Measurements from ENCODE around the gene CDC20.

The CDC20 gene

GRCh38 chr1:43372172-43372571, 13.4 kb downstream of the CDC20 start:
- Histone ChIP-seq H3K27me3 (ENCODE audit: low read depth, low read length) (no peaks in the 10 kb centered on the region), H3K4me3 (ENCODE audit: low read depth in 1 of 2, low read length in 2 of 2) (no peak overlapping the region), H3K4me1 (ENCODE audit: control insufficient read depth in 1 of 2, insufficient read depth in 2 of 2, low read length in 2 of 2) (peaks cover 7 to 9% of the 10 kb centered on the region in 2 donors), H3K36me3 (ENCODE audit: control insufficient read depth in 1 of 2, insufficient read depth in 2 of 2, low read length in 2 of 2) (peaks cover 0 to 7% of the 10 kb centered on the region in 2 donors), H3K9me3 (ENCODE audit: control insufficient read depth in 1 of 2, low read length in 2 of 2) (no peaks in the 10 kb centered on the region), H3K27ac (ENCODE audit: low read length) (no peak overlapping the region)

- Histone ChIP-seq H3K27ac (ENCODE audit: low read length) (peak overlapping the region; percentile 13), H3K4me3 (ENCODE audit: low read depth in 1 of 2, low read length in 2 of 2) (no peak overlapping the region), H3K36me3 (ENCODE audit: control insufficient read depth in 1 of 2, insufficient read depth in 2 of 2, low read length in 2 of 2) (peaks cover 0 to 7% of the 10 kb centered on the region in 2 donors), H3K27me3 (ENCODE audit: low read depth, low read length) (no peaks in the 10 kb centered on the region), H3K9me3 (ENCODE audit: control insufficient read depth in 1 of 2, low read length in 2 of 2) (no peaks in the 10 kb centered on the region), H3K4me1 (ENCODE audit: control insufficient read depth in 1 of 2, insufficient read depth in 2 of 2, low read length in 2 of 2) (peaks cover 6% of the 10 kb centered on the region in 2 donors)
Measured at GRCh38 chr1:43373066-43373940, 14.5 kb downstream of the CDC20 start.

GRCh38 chr1:43376723-43377235, 18.0 kb downstream of the CDC20 start:
- peaks cover 0 to 10% of the 10 kb centered on the region in 2 donors for H3K36me3 ChIP-seq (ENCODE audit: control insufficient read depth in 1 of 2, insufficient read depth in 2 of 2, low read length in 2 of 2)
- H3K9me3 ChIP-seq (ENCODE audit: control insufficient read depth in 1 of 2, low read length in 2 of 2), result no peaks in the 10 kb centered on the region
- peaks cover under 1 to 3% of the 10 kb centered on the region in 2 donors for H3K4me1 ChIP-seq (ENCODE audit: control insufficient read depth in 1 of 2, insufficient read depth in 2 of 2, low read length in 2 of 2)
- H3K4me3 ChIP-seq (ENCODE audit: low read depth in 1 of 2, low read length in 2 of 2), result no peak overlapping the region
- H3K27ac ChIP-seq (ENCODE audit: low read length), result no peak overlapping the region
- no peaks in the 10 kb centered on the region for H3K27me3 ChIP-seq (ENCODE audit: low read depth, low read length)

- Histone ChIP-seq H3K36me3 (ENCODE audit: control insufficient read depth in 1 of 2, insufficient read depth in 2 of 2, low read length in 2 of 2) (peaks cover 4 to 13% of the 10 kb centered on the region in 2 donors), H3K27ac (ENCODE audit: low read length) (no peak overlapping the region), H3K9me3 (ENCODE audit: control insufficient read depth in 1 of 2, low read length in 2 of 2) (no peaks in the 10 kb centered on the region), H3K4me3 (ENCODE audit: low read depth in 1 of 2, low read length in 2 of 2) (no peak overlapping the region), H3K4me1 (ENCODE audit: control insufficient read depth in 1 of 2, insufficient read depth in 2 of 2, low read length in 2 of 2) (peaks cover 7 to 11% of the 10 kb centered on the region in 2 donors), H3K27me3 (ENCODE audit: low read depth, low read length) (no peaks in the 10 kb centered on the region)
Measured at GRCh38 chr1:43377831-43378230, 19.1 kb downstream of the CDC20 start.

GRCh38 chr1:43379476-43379875, 20.7 kb downstream of the CDC20 start:
- H3K36me3 ChIP-seq (ENCODE audit: control insufficient read depth in 1 of 2, insufficient read depth in 2 of 2, low read length in 2 of 2), result peaks cover 21 to 27% of the 10 kb centered on the region in 2 donors
- H3K27me3 ChIP-seq (ENCODE audit: low read depth, low read length), result no peaks in the 10 kb centered on the region
- H3K27ac ChIP-seq (ENCODE audit: low read length), result no peak overlapping the region
- H3K9me3 ChIP-seq (ENCODE audit: control insufficient read depth in 1 of 2, low read length in 2 of 2), result no peaks in the 10 kb centered on the region
- H3K4me1 ChIP-seq (ENCODE audit: control insufficient read depth in 1 of 2, insufficient read depth in 2 of 2, low read length in 2 of 2), result peaks cover 7 to 13% of the 10 kb centered on the region in 2 donors
- H3K4me3 ChIP-seq (ENCODE audit: low read depth in 1 of 2, low read length in 2 of 2), result no peak overlapping the region

- Histone ChIP-seq H3K27me3 (ENCODE audit: low read depth, low read length) (no peaks in the 10 kb centered on the region), H3K9me3 (ENCODE audit: control insufficient read depth in 1 of 2, low read length in 2 of 2) (no peaks in the 10 kb centered on the region), H3K4me1 (ENCODE audit: control insufficient read depth in 1 of 2, insufficient read depth in 2 of 2, low read length in 2 of 2) (peaks cover 7 to 13% of the 10 kb centered on the region in 2 donors), H3K4me3 (ENCODE audit: low read depth in 1 of 2, low read length in 2 of 2) (no peak overlapping the region), H3K27ac (ENCODE audit: low read length) (no peak overlapping the region), H3K36me3 (ENCODE audit: control insufficient read depth in 1 of 2, insufficient read depth in 2 of 2, low read length in 2 of 2) (peaks cover 42 to 48% of the 10 kb centered on the region in 2 donors)
Measured at GRCh38 chr1:43381612-43382011, 22.8 kb downstream of the CDC20 start.

- peak overlapping the region; percentile 18 for H3K27ac ChIP-seq (ENCODE audit: low read length)
- H3K9me3 ChIP-seq (ENCODE audit: control insufficient read depth in 1 of 2, low read length in 2 of 2), result no peaks in the 10 kb centered on the region
- no peaks in the 10 kb centered on the region for H3K27me3 ChIP-seq (ENCODE audit: low read depth, low read length)
- peaks cover 48 to 54% of the 10 kb centered on the region in 2 donors for H3K36me3 ChIP-seq (ENCODE audit: control insufficient read depth in 1 of 2, insufficient read depth in 2 of 2, low read length in 2 of 2)
- peaks cover 7 to 13% of the 10 kb centered on the region in 2 donors for H3K4me1 ChIP-seq (ENCODE audit: control insufficient read depth in 1 of 2, insufficient read depth in 2 of 2, low read length in 2 of 2)
- no peak overlapping the region for H3K4me3 ChIP-seq (ENCODE audit: low read depth in 1 of 2, low read length in 2 of 2)
Measured at GRCh38 chr1:43382027-43382779, 23.4 kb downstream of the CDC20 start.

GRCh38 chr1:43383449-43383848, 24.7 kb downstream of the CDC20 start:
- Histone ChIP-seq H3K4me1 (ENCODE audit: control insufficient read depth in 1 of 2, insufficient read depth in 2 of 2, low read length in 2 of 2) (peaks cover 11 to 22% of the 10 kb centered on the region in 2 donors), H3K4me3 (ENCODE audit: low read depth in 1 of 2, low read length in 2 of 2) (no peak overlapping the region), H3K27me3 (ENCODE audit: low read depth, low read length) (no peaks in the 10 kb centered on the region), H3K36me3 (ENCODE audit: control insufficient read depth in 1 of 2, insufficient read depth in 2 of 2, low read length in 2 of 2) (peaks cover 52 to 56% of the 10 kb centered on the region in 2 donors), H3K9me3 (ENCODE audit: control insufficient read depth in 1 of 2, low read length in 2 of 2) (no peaks in the 10 kb centered on the region), H3K27ac (ENCODE audit: low read length) (no peak overlapping the region)

- Histone ChIP-seq H3K4me3 (ENCODE audit: low read depth in 1 of 2, low read length in 2 of 2) (no peak overlapping the region), H3K27ac (ENCODE audit: low read length) (no peak overlapping the region), H3K9me3 (ENCODE audit: control insufficient read depth in 1 of 2, low read length in 2 of 2) (no peaks in the 10 kb centered on the region), H3K4me1 (ENCODE audit: control insufficient read depth in 1 of 2, insufficient read depth in 2 of 2, low read length in 2 of 2) (peaks cover 14 to 42% of the 10 kb centered on the region in 2 donors), H3K27me3 (ENCODE audit: low read depth, low read length) (no peaks in the 10 kb centered on the region), H3K36me3 (ENCODE audit: control insufficient read depth in 1 of 2, insufficient read depth in 2 of 2, low read length in 2 of 2) (peaks cover 52 to 54% of the 10 kb centered on the region in 2 donors)
Measured at GRCh38 chr1:43386676-43387075, 27.9 kb downstream of the CDC20 start.

- Histone ChIP-seq H3K9me3 (ENCODE audit: control insufficient read depth in 1 of 2, low read length in 2 of 2) (no peaks in the 10 kb centered on the region), H3K4me1 (ENCODE audit: control insufficient read depth in 1 of 2, insufficient read depth in 2 of 2, low read length in 2 of 2) (peaks cover 9 to 29% of the 10 kb centered on the region in 2 donors), H3K36me3 (ENCODE audit: control insufficient read depth in 1 of 2, insufficient read depth in 2 of 2, low read length in 2 of 2) (peaks cover 42 to 45% of the 10 kb centered on the region in 2 donors), H3K4me3 (ENCODE audit: low read depth in 1 of 2, low read length in 2 of 2) (peak overlapping the region; percentile 92 to 98), H3K27me3 (ENCODE audit: low read depth, low read length) (no peaks in the 10 kb centered on the region), H3K27ac (ENCODE audit: low read length) (peak overlapping the region; percentile 91)
Measured at GRCh38 chr1:43387976-43388599, 29.3 kb downstream of the CDC20 start.

GRCh38 chr1:43388613-43389012, 29.8 kb downstream of the CDC20 start:
- peak overlapping the region; percentile 92 to 98 for H3K4me3 ChIP-seq (ENCODE audit: low read depth in 1 of 2, low read length in 2 of 2)
- no peaks in the 10 kb centered on the region for H3K9me3 ChIP-seq (ENCODE audit: control insufficient read depth in 1 of 2, low read length in 2 of 2)
- H3K27ac ChIP-seq (ENCODE audit: low read length), result peak overlapping the region; percentile 91
- H3K36me3 ChIP-seq (ENCODE audit: control insufficient read depth in 1 of 2, insufficient read depth in 2 of 2, low read length in 2 of 2), result peaks cover 38 to 40% of the 10 kb centered on the region in 2 donors
- peaks cover 9 to 29% of the 10 kb centered on the region in 2 donors for H3K4me1 ChIP-seq (ENCODE audit: control insufficient read depth in 1 of 2, insufficient read depth in 2 of 2, low read length in 2 of 2)
- no peaks in the 10 kb centered on the region for H3K27me3 ChIP-seq (ENCODE audit: low read depth, low read length)
